ENCODE results near the gene FBN1. TPM values are rescaled to one million over a fixed set of nuclear protein-coding genes. Genes with fewer than 3 reads are reported as not detected.
A peak's percentile ranks its signal among the peaks of the same experiment; 100 is the strongest.

The FBN1 gene
- total RNA-seq, 6 experiments from 2014 or later = 1.7 to 12.0 (median 8.7) TPM

GRCh38 chr15:48421362-48421761 lies 224.1 kb downstream of the FBN1 start:
- no peak overlapping the region for H3K27ac ChIP-seq
- DNase-seq (no peak), ATAC-seq (no peak)
- no peaks in the 10 kb centered on the region for H3K27me3 ChIP-seq
- H3K9me3 ChIP-seq = no peaks in the 10 kb centered on the region
- no peak overlapping the region for H3K4me3 ChIP-seq
- TF ChIP-seq POLR2A (IDR thresholded peaks at IDR 0.05) (no peak), CTCF (IDR thresholded peaks at IDR 0.05) (no peak)
- intact Hi-C loops (cut with DNase I) = no loop called here
- H3K36me3 ChIP-seq = no peaks in the 10 kb centered on the region
- H3K4me1 ChIP-seq = peaks cover 0 to 14% (median 3%) of the 10 kb centered on the region in 4 donors
- whole genome bisulfite sequencing (ENCODE audit: insufficient coverage, low coverage, low lambda C conversion rate, missing lambda C conversion rate) = 86% methylated on average over 5 of the region's 5 CpGs

- ATAC-seq = no peak
- TF ChIP-seq CTCF (IDR thresholded peaks at IDR 0.05) = no peak
- TF ChIP-seq POLR2A (IDR thresholded peaks at IDR 0.05) = no peak
- H3K27ac ChIP-seq = no peak overlapping the region
- H3K4me1 ChIP-seq = peaks cover 0 to 17% (median 3%) of the 10 kb centered on the region in 4 donors
- no peaks in the 10 kb centered on the region for H3K36me3 ChIP-seq
- no peak for DNase-seq
- H3K27me3 ChIP-seq = no peaks in the 10 kb centered on the region
- H3K4me3 ChIP-seq = no peak overlapping the region
- intact Hi-C loops (cut with DNase I) = no loop called here
- WGBS (ENCODE audit: insufficient coverage, low coverage, low lambda C conversion rate, missing lambda C conversion rate) = 73% methylated on average over 2 of the region's 2 CpGs
- no peaks in the 10 kb centered on the region for H3K9me3 ChIP-seq
These were observed 225.6 kb downstream of the FBN1 start for GRCh38 chr15:48419896-48420295.

GRCh38 chr15:48418343-48418742 lies 227.2 kb downstream of the FBN1 start:
- Histone ChIP-seq H3K9me3 (no peaks in the 10 kb centered on the region), H3K27ac (no peak overlapping the region), H3K4me1 (peaks cover 0 to 31% (median 6%) of the 10 kb centered on the region in 4 donors), H3K27me3 (no peaks in the 10 kb centered on the region), H3K36me3 (no peaks in the 10 kb centered on the region), H3K4me3 (no peak overlapping the region)
- DNase-seq (no peak), ATAC-seq (peak; percentile 53 to 76 (median 62))
- WGBS (ENCODE audit: insufficient coverage, low coverage, low lambda C conversion rate, missing lambda C conversion rate) = 14% methylated on average over 3 of the region's 3 CpGs
- intact Hi-C loops (cut with DNase I) = no loop called here
- TF ChIP-seq POLR2A (IDR thresholded peaks at IDR 0.05) (no peak), CTCF (IDR thresholded peaks at IDR 0.05) (no peak)

GRCh38 chr15:48416301-48416700 lies 229.2 kb downstream of the FBN1 start:
- intact Hi-C loops (cut with DNase I) = no loop called here
- Histone ChIP-seq H3K27ac (no peak overlapping the region), H3K36me3 (no peaks in the 10 kb centered on the region), H3K9me3 (no peaks in the 10 kb centered on the region), H3K27me3 (no peaks in the 10 kb centered on the region), H3K4me1 (peaks cover 0 to 40% (median 6%) of the 10 kb centered on the region in 4 donors), H3K4me3 (no peak overlapping the region)
- ATAC-seq (no peak), DNase-seq (no peak)
- TF ChIP-seq POLR2A (IDR thresholded peaks at IDR 0.05) = no peak
- TF ChIP-seq CTCF (IDR thresholded peaks at IDR 0.05) = no peak
- WGBS (ENCODE audit: insufficient coverage, low coverage, low lambda C conversion rate, missing lambda C conversion rate) = 55% methylated on average over 3 of the region's 3 CpGs
